ENCODE measurements around the gene BRCC3.

DNA sequence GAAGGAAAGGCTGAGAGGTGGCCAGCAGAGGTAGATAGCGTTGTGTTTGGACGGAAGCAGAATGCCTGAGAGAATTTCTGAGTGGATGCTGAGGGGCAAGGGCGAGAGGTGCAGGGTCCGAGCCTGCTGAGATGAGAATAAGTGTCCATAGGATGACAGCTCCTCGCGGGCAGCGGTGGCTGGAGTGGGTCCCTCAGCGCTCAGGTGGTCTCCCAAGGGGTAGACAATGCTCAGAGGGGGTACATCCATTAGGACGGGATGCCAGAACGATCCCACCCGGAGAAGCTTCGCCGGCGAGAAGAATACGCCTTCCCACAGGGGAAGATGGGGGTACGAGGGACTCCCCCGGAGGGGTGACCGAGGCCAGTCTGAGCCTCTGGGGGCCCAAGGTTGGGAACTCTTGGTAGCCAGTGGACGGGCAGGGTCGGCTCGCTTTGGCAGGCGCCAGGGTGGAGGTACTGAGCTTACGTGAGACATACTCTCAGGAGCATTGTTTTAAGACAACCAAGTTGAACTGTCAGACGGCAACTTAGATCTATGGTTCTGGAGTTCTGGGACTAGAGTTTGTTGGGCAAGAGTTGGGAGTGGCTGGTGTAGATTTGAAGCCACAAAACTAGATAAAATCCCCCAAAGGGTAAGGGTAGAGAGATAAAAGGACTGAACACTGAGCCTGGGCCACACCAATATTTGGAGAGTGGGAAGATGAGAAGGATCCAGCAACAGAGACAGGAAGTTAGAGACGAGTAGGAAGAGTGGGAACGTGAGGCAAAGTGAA, 15.8 kb downstream of the BRCC3 start:
- TF ChIP-seq POLR2A (IDR thresholded peaks at IDR 0.05) = no peak
- TF ChIP-seq, protein P1, sequence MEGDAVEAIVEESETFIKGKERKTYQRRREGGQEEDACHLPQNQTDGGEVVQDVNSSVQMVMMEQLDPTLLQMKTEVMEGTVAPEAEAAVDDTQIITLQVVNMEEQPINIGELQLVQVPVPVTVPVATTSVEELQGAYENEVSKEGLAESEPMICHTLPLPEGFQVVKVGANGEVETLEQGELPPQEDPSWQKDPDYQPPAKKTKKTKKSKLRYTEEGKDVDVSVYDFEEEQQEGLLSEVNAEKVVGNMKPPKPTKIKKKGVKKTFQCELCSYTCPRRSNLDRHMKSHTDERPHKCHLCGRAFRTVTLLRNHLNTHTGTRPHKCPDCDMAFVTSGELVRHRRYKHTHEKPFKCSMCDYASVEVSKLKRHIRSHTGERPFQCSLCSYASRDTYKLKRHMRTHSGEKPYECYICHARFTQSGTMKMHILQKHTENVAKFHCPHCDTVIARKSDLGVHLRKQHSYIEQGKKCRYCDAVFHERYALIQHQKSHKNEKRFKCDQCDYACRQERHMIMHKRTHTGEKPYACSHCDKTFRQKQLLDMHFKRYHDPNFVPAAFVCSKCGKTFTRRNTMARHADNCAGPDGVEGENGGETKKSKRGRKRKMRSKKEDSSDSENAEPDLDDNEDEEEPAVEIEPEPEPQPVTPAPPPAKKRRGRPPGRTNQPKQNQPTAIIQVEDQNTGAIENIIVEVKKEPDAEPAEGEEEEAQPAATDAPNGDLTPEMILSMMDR (IDR thresholded peaks at IDR 0.05) = no peak

All from heart left ventricle (tissue), 13 donors.